IMR-90 (cell line): ENCODE data around the gene TXNRD1. TPM values are rescaled to one million over a fixed set of nuclear protein-coding genes. Genes with fewer than 3 reads are reported as not detected.
A peak's percentile ranks its signal among the peaks of the same experiment; 100 is the strongest.

Source experiments
- ATAC-seq: fragments of 200-7000 bp; cut with Tn5 transposase; 2 replicates; pipeline ENCODE4 v1.9.1; 2020; ENCODE audit warnings: low read depth, mild to moderate bottlenecking, moderate library complexity
- BruUV-seq: library from RNA; stranded (reverse); fragments of 400-500 nt; replicated peaks from 2 replicates; lab custom pipeline; 2021; lab: Mats Ljungman, UMichigan
- CTCF ChIA-PET: fragments of 300-600 bp; formaldehyde crosslinking; extraction: SDS; loops from one replicate; lab custom pipeline; 2021; ENCODE audit warnings: antibody characterized with exemption; lab: Yijun Ruan, JAX
- POLR2A ChIA-PET: fragments of 300-600 bp; sonication (Branson Sonifier 250); formaldehyde crosslinking; loops from one replicate; lab custom pipeline; 2022; ENCODE audit warnings: antibody characterized with exemption; ENCODE audit not compliant: unreplicated experiment; lab: Charles Lee
- DNase-seq: peaks from one replicate; pipeline ENCODE4 v3.0.0; 2013
- H2AFZ ChIP-seq: replicated peaks from 2 replicates; pipeline ENCODE3; 2013; ENCODE audit warnings: low read length, mild to moderate bottlenecking; ENCODE audit not compliant: poor library complexity
- H2AK5ac ChIP-seq: 2 replicates; pipeline ENCODE4 v1.6.1; 2013; ENCODE audit warnings: low read depth, low read length, inconsistent platforms
- H2AK9ac ChIP-seq: replicated peaks from 2 replicates; pipeline ENCODE3; 2013; ENCODE audit warnings: mild to moderate bottlenecking, low read depth, low read length, moderate library complexity; ENCODE audit not compliant: poor library complexity
- H2BK120ac ChIP-seq: 2 replicates; pipeline ENCODE4 v1.6.1; 2013; ENCODE audit warnings: low read depth, low read length, inconsistent platforms
- H2BK15ac ChIP-seq: 3 replicates; pipeline ENCODE4 v1.6.1; 2013; ENCODE audit warnings: low read depth, low read length, inconsistent platforms
- H2BK20ac ChIP-seq: 2 replicates; pipeline ENCODE4 v1.6.1; 2013; ENCODE audit warnings: low read depth, mild to moderate bottlenecking, inconsistent platforms, low read length, moderate library complexity
- H2BK5ac ChIP-seq: 2 replicates; pipeline ENCODE4 v1.6.1; 2013; ENCODE audit warnings: mild to moderate bottlenecking, low read depth, low read length, inconsistent platforms; ENCODE audit not compliant: poor library complexity, severe bottlenecking
- H3K14ac ChIP-seq: replicated peaks from 2 replicates; pipeline ENCODE4 v1.6.1; 2013; ENCODE audit warnings: low read depth, low read length, inconsistent platforms
- H3K18ac ChIP-seq: 2 replicates; pipeline ENCODE4 v1.6.1; 2013; ENCODE audit warnings: low read depth, low read length, control low read depth
- H3K23ac ChIP-seq: 2 replicates; pipeline ENCODE4 v1.6.1; 2013; ENCODE audit warnings: low read depth, low read length, inconsistent platforms
- H3K27ac ChIP-seq: 2 replicates; pipeline ENCODE4 v1.5.1; 2013; ENCODE audit warnings: mild to moderate bottlenecking, control low read depth, low read length; ENCODE audit not compliant: insufficient read depth
- H3K27me3 ChIP-seq: 2 replicates; pipeline ENCODE4 v1.6.1; 2013; ENCODE audit warnings: low read length; ENCODE audit not compliant: control insufficient read depth, insufficient read depth
- H3K36me3 ChIP-seq: 2 replicates; pipeline ENCODE4 v1.6.1; 2013; ENCODE audit warnings: low read length, mixed read lengths; ENCODE audit not compliant: control insufficient read depth, insufficient read depth
- H3K4ac ChIP-seq: 2 replicates; pipeline ENCODE4 v1.6.1; 2013; ENCODE audit warnings: low read depth, low read length, inconsistent platforms
- H3K4me1 ChIP-seq: 2 replicates; pipeline ENCODE4 v1.6.1; 2013; ENCODE audit warnings: low read length, mixed read lengths; ENCODE audit not compliant: control insufficient read depth, insufficient read depth
- H3K4me2 ChIP-seq: 2 replicates; pipeline ENCODE4 v1.6.1; 2013; ENCODE audit warnings: low read depth, mild to moderate bottlenecking, control low read depth, low read length, moderate library complexity
- H3K4me3 ChIP-seq: 2 replicates; pipeline ENCODE4 v1.5.1; 2013; ENCODE audit warnings: low read depth, mild to moderate bottlenecking, control low read depth, low read length, moderate library complexity; ENCODE audit not compliant: insufficient read depth
- H3K56ac ChIP-seq: 2 replicates; pipeline ENCODE4 v1.6.1; 2013; ENCODE audit warnings: low read length, inconsistent platforms; ENCODE audit not compliant: insufficient read depth; ENCODE audit errors: extremely low read depth
- H3K79me1 ChIP-seq, 2 experiments: 2 replicates each; pipeline ENCODE4 v1.6.1; 2013; ENCODE audit warnings: low read length in 2 of 2, inconsistent platforms in 1 of 2, low read depth in 1 of 2
- H3K9ac ChIP-seq: 2 replicates; pipeline ENCODE4 v1.6.1; 2013; ENCODE audit warnings: low read depth, low read length, control low read depth
- H3K9me1 ChIP-seq: 2 replicates; pipeline ENCODE4 v1.6.1; 2013; ENCODE audit warnings: low read length, inconsistent platforms; ENCODE audit not compliant: insufficient read depth
- H3K9me3 ChIP-seq: 2 replicates; pipeline ENCODE4 v1.6.1; 2013; ENCODE audit warnings: low read length; ENCODE audit not compliant: control insufficient read depth, insufficient read depth
- H4K20me1 ChIP-seq: 2 replicates; pipeline ENCODE4 v1.6.1; 2013; ENCODE audit warnings: low read length, inconsistent platforms; ENCODE audit not compliant: insufficient read depth
- H4K5ac ChIP-seq: 2 replicates; pipeline ENCODE4 v1.6.1; 2013; ENCODE audit warnings: mild to moderate bottlenecking, low read depth, low read length, control low read depth
- H4K8ac ChIP-seq, 2 experiments: 2 replicates each; pipeline ENCODE4 v1.6.1; 2013; ENCODE audit warnings: low read depth in 2 of 2, low read length in 2 of 2, control low read depth in 1 of 2, inconsistent platforms in 1 of 2
- H4K91ac ChIP-seq: 2 replicates; pipeline ENCODE4 v1.6.1; 2013; ENCODE audit warnings: low read depth, low read length, inconsistent platforms; ENCODE audit not compliant: insufficient read depth
- BHLHE40 ChIP-seq: fragments of 150-350 bp; IDR thresholded peaks from 2 replicates; pipeline ENCODE4 v1.6.1; 2016; ENCODE audit warnings: mild to moderate bottlenecking, low read depth, low read length
- RFX5 ChIP-seq: IDR thresholded peaks from 2 replicates; pipeline ENCODE4 v1.8.0; 2012; ENCODE audit warnings: low read depth, mild to moderate bottlenecking, low read length, moderate library complexity
- WGBS, 2 experiments: methylation state at CpG; one replicate each; pipeline versions ENCODE4 v1.1.5 to v1.1.7; 2013; ENCODE audit warnings: missing lambda C conversion rate in 2 of 2; ENCODE audit not compliant: insufficient read length in 1 of 2; ENCODE audit errors: extremely low coverage in 2 of 2; 5-methylcytosine and 5-hydroxymethylcytosine counted together
- dilution Hi-C: fragments of 300-500 bp; cut with HindIII; formaldehyde crosslinking; loops from one replicate; pipeline ENCODE4 v1.14.3; 2018; ENCODE audit warnings: low sequenced_read_pairs; ENCODE audit not compliant: unreplicated experiment
- in situ Hi-C: fragments of 300-500 bp; cut with MboI; formaldehyde crosslinking; loops from 3 replicates; pipeline ENCODE4 v1.14.3; 2019; ENCODE audit warnings: low sequenced_read_pairs, inconsistent platforms, mixed read lengths
- intact Hi-C: fragments of 100-400 bp; cut with micrococcal nuclease; formaldehyde crosslinking; loops from 2 replicates; pipeline ENCODE4 v1.10.0; 2022
- polyA plus RNA-seq, 3 experiments: library from polyadenylated mRNA; depleted of rRNA; stranded (reverse); fragments of >200 nt; gene quantifications; 2 replicates each; pipeline ENCODE4 v1.2.3, GENCODE V29; 2012; ENCODE audit warnings: low replicate concordance in 1 of 3
- total RNA-seq: library from RNA; depleted of rRNA; stranded (reverse); fragments of >200 nt; gene quantifications from 2 replicates; pipeline ENCODE4 v1.2.3, GENCODE V29; 2012

TXNRD1 gene
- total and polyA plus RNA-seq, 2 of the 4 experiments (the other 2 are of a cell fraction) = 379 to 582 TPM

- Histone ChIP-seq H2AK9ac (no peak overlapping the region), H3K9me3 (peaks cover 2% of the 10 kb centered on the region; the same call in 1 of the 2 replicates), H3K4me1 (peaks cover 4% of the 10 kb centered on the region), H3K27me3 (no peaks in the 10 kb centered on the region), H3K9ac (no peak overlapping the region), H4K8ac (no peak overlapping the region), H3K79me1 (no peaks in the 10 kb centered on the region), H3K27ac (no peak overlapping the region), H3K18ac (no peak overlapping the region), H2BK15ac (no peak overlapping the region), H3K4me2 (no peak overlapping the region), H2BK120ac (no peak overlapping the region), H3K4me3 (no peak overlapping the region), H3K9me1 (no peaks in the 10 kb centered on the region; the same call in 1 of the 2 replicates), H2BK5ac (no peak overlapping the region), H2AK5ac (peak overlapping the region; percentile 40), H3K23ac (no peak overlapping the region), H2AFZ (no peak overlapping the region), H2BK20ac (no peak overlapping the region), H4K5ac (no peak overlapping the region), H3K4ac (no peak overlapping the region; the same call in 1 of the 2 replicates), H3K56ac (no peak overlapping the region), H4K91ac (no peak overlapping the region), H4K20me1 (no peaks in the 10 kb centered on the region), H3K14ac (no peak overlapping the region), H3K36me3 (no peaks in the 10 kb centered on the region)
- DNase-seq (no peak), ATAC-seq (no peak)
- ChIA-PET CTCF (no interaction called here), POLR2A (no interaction called here)
- BruUV-seq = no TSS peak
- dilution Hi-C loops (no loop called here), intact Hi-C loops (loop anchor here (5.0 kb wide), 1 partner anchor 822 kb away; no protein-coding TSS in a partner anchor), in situ Hi-C loops (no loop called here)
- WGBS, 2 experiments = 100% methylated on average over 2 of the region's 19 CpGs; no CpG with 5 or more reads in 1 of the 2 experiments
- TF ChIP-seq BHLHE40 (no peak), RFX5 (no peak)
Measured at GRCh38 chr12:104204690-104205480, 10.7 kb upstream of the TXNRD1 start.
